Mesendoderm (in vitro differentiated cells): ENCODE measurements around the gene SDHA.

Source experiments
- DNase-seq: peaks from one replicate; pipeline ENCODE4 v3.0.0; 2013
- H2AK5ac ChIP-seq: 2 replicates; pipeline ENCODE4 v1.6.1; 2013; ENCODE audit warnings: low read length, inconsistent platforms
- H2BK120ac ChIP-seq: 2 replicates; pipeline ENCODE4 v1.6.1; 2013; ENCODE audit warnings: low read depth, mild to moderate bottlenecking, low read length, moderate library complexity, mixed read lengths
- H2BK15ac ChIP-seq: replicated peaks from 2 replicates; pipeline ENCODE4 v1.6.1; 2013; ENCODE audit warnings: low read depth, mild to moderate bottlenecking, moderate library complexity
- H2BK5ac ChIP-seq: 2 replicates; pipeline ENCODE4 v1.6.1; 2013; ENCODE audit warnings: low read length, inconsistent platforms
- H3K18ac ChIP-seq: 2 replicates; pipeline ENCODE4 v1.6.1; 2013; ENCODE audit warnings: mild to moderate bottlenecking, low read length, mixed read lengths
- H3K23ac ChIP-seq: one replicate; pipeline ENCODE4 v1.6.1; 2013; ENCODE audit warnings: low read length
- H3K27ac ChIP-seq: 2 replicates; pipeline ENCODE4 v1.5.1; 2013; ENCODE audit warnings: low read depth, mild to moderate bottlenecking, inconsistent platforms, low read length, moderate library complexity
- H3K27me3 ChIP-seq: 2 replicates; pipeline ENCODE4 v1.6.1; 2013; ENCODE audit warnings: low read length, control low read depth, mild to moderate bottlenecking, inconsistent platforms; ENCODE audit not compliant: insufficient read depth, poor library complexity
- H3K36me3 ChIP-seq: 2 replicates; pipeline ENCODE4 v1.6.1; 2013; ENCODE audit warnings: low read length, inconsistent platforms; ENCODE audit not compliant: control insufficient read depth, insufficient read depth
- H3K4ac ChIP-seq: one replicate; pipeline ENCODE4 v1.6.1; 2013; ENCODE audit warnings: low read depth, mild to moderate bottlenecking, low read length, moderate library complexity
- H3K4me1 ChIP-seq: 2 replicates; pipeline ENCODE4 v1.6.1; 2013; ENCODE audit warnings: low read depth, low read length, inconsistent platforms; ENCODE audit not compliant: control insufficient read depth
- H3K4me2 ChIP-seq: 2 replicates; pipeline ENCODE4 v1.6.1; 2013; ENCODE audit warnings: low read length
- H3K4me3 ChIP-seq: 2 replicates; pipeline ENCODE4 v1.5.1; 2013; ENCODE audit warnings: mild to moderate bottlenecking, low read length
- H3K56ac ChIP-seq: one replicate; pipeline ENCODE4 v1.6.1; 2013; ENCODE audit warnings: low read length
- H3K79me1 ChIP-seq: 2 replicates; pipeline ENCODE4 v1.6.1; 2013; ENCODE audit warnings: low read length, inconsistent platforms
- H3K79me2 ChIP-seq: 2 replicates; pipeline ENCODE4 v1.6.1; 2013; ENCODE audit warnings: mild to moderate bottlenecking, low read length; ENCODE audit not compliant: control insufficient read depth, insufficient read depth
- H3K9ac ChIP-seq: 2 replicates; pipeline ENCODE4 v1.6.1; 2013; ENCODE audit warnings: low read length, inconsistent platforms
- H4K5ac ChIP-seq: one replicate; pipeline ENCODE4 v1.6.1; 2013; ENCODE audit warnings: low read length
- H4K8ac ChIP-seq: one replicate; pipeline ENCODE4 v1.6.1; 2013; ENCODE audit warnings: low read depth, mild to moderate bottlenecking, control low read depth, low read length, moderate library complexity
- WGBS: extraction: QIAGEN DNeasy Blood & Tissue Kit; methylation state at CpG from one replicate; pipeline ENCODE4 v1.1.7; 2013; ENCODE audit warnings: low lambda C conversion rate, missing lambda C conversion rate; ENCODE audit not compliant: insufficient coverage; ENCODE audit errors: extremely low coverage; 5-methylcytosine and 5-hydroxymethylcytosine counted together

SDHA gene

GRCh38 chr5:203246-203930 is 14.7 kb upstream of the SDHA start:
- no peak overlapping the region for H2BK15ac ChIP-seq
- H3K27ac ChIP-seq: no peak overlapping the region
- H3K23ac ChIP-seq: no peak overlapping the region
- no peak overlapping the region for H3K4me3 ChIP-seq
- no peak overlapping the region for H2BK120ac ChIP-seq
- H3K4me2 ChIP-seq: no peak overlapping the region
- no peak overlapping the region for H2BK5ac ChIP-seq
- peaks cover 2% of the 10 kb centered on the region for H3K36me3 ChIP-seq
- peaks cover 5% of the 10 kb centered on the region for H3K79me2 ChIP-seq
- DNase-seq: no peak
- peaks cover 7% of the 10 kb centered on the region for H3K4me1 ChIP-seq
- no peak overlapping the region for H3K56ac ChIP-seq
- H4K8ac ChIP-seq: no peak overlapping the region
- H3K79me1 ChIP-seq: peaks cover 10% of the 10 kb centered on the region
- H4K5ac ChIP-seq: no peak overlapping the region
- H3K18ac ChIP-seq: no peak overlapping the region
- WGBS: no CpG with 5 or more reads among the region's 26 CpGs
- H3K9ac ChIP-seq: no peak overlapping the region
- no peaks in the 10 kb centered on the region for H3K27me3 ChIP-seq
- H2AK5ac ChIP-seq: no peak overlapping the region
- H3K4ac ChIP-seq: no peak overlapping the region

- Histone ChIP-seq H4K5ac (no peak overlapping the region), H3K27me3 (no peaks in the 10 kb centered on the region), H3K27ac (no peak overlapping the region), H3K4me3 (no peak overlapping the region), H3K23ac (no peak overlapping the region), H3K79me2 (peaks cover 9% of the 10 kb centered on the region), H4K8ac (no peak overlapping the region), H3K18ac (no peak overlapping the region), H2BK15ac (no peak overlapping the region), H3K4me1 (peaks cover 7% of the 10 kb centered on the region), H3K79me1 (peaks cover 13% of the 10 kb centered on the region), H3K56ac (no peak overlapping the region), H2AK5ac (no peak overlapping the region), H3K9ac (no peak overlapping the region), H3K36me3 (peaks cover 2% of the 10 kb centered on the region), H2BK5ac (no peak overlapping the region), H2BK120ac (no peak overlapping the region), H3K4ac (no peak overlapping the region), H3K4me2 (no peak overlapping the region)
- no CpG with 5 or more reads among the region's 6 CpGs for WGBS
- no peak for DNase-seq
Measured at GRCh38 chr5:204001-204400, 14.1 kb upstream of the SDHA start.

DNA sequence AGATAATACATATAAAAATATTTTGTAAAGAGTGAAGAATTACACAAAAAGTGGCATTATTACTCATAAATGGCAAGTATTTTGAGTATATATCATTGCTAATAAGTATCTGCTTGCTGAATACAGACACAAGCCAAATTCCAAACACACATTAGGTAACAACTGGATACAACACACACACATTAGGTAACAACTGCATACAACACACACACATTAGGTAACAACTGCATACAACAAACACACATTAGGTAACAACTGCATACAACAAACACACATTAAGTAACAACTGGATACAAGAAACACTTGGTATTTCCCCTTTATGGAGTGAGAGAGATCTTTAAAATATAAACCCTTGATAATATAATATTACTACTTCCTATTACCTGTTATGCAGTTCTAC is 13.7 kb upstream of the SDHA start:
- Histone ChIP-seq H3K23ac (no peak overlapping the region), H3K4me3 (no peak overlapping the region), H3K79me1 (peaks cover 13% of the 10 kb centered on the region), H2BK120ac (no peak overlapping the region), H3K4me1 (peaks cover 7% of the 10 kb centered on the region), H3K27me3 (no peaks in the 10 kb centered on the region), H3K9ac (no peak overlapping the region), H4K8ac (no peak overlapping the region), H2BK5ac (no peak overlapping the region), H3K56ac (no peak overlapping the region), H2AK5ac (no peak overlapping the region), H3K18ac (no peak overlapping the region), H3K4me2 (no peak overlapping the region), H3K36me3 (peaks cover 2% of the 10 kb centered on the region), H3K27ac (no peak overlapping the region), H3K79me2 (peaks cover 9% of the 10 kb centered on the region), H4K5ac (no peak overlapping the region), H2BK15ac (no peak overlapping the region), H3K4ac (no peak overlapping the region)
- DNase-seq: no peak

DNA sequence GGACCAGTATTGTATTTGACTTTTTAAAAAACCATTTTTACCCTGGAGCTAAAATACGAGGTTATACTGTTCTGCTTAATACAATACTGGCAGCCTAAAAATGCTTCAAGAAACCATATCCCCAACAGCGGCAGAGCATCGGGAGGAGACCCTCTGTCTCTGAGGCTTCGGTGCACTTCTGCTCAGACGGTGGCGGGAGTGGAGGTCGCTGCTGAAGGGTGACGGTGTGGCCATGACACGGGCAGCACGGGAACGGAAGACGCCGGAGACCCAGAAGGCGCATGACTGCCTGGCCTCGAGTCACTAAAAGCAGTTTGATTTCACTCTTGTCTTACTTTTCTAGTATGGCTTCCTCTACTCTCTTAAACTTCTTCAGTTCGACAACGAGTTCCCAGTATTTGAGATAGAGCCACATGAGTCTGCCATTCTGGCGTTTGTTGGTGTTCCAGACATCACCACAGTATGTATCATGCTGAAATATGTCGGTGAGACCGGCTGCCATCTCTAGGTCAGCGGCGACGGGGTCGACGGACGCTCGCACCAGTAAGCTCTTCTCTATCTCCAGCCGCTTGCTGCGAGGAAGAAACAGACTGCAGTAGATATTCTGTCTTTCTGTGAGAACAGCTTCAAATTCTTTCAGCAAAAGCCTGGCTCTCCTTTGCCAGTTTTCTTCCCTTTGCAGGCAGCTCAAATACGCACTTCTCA is 13.0 kb upstream of the SDHA start:
- Histone ChIP-seq H3K9ac (no peak overlapping the region), H3K23ac (no peak overlapping the region), H3K18ac (no peak overlapping the region), H3K36me3 (peaks cover 2% of the 10 kb centered on the region), H3K4ac (no peak overlapping the region), H3K4me1 (peaks cover 7% of the 10 kb centered on the region), H3K79me1 (peaks cover 15% of the 10 kb centered on the region), H3K79me2 (peaks cover 14% of the 10 kb centered on the region), H2AK5ac (no peak overlapping the region), H3K27me3 (no peaks in the 10 kb centered on the region), H2BK15ac (no peak overlapping the region), H3K4me3 (no peak overlapping the region), H2BK5ac (no peak overlapping the region), H3K4me2 (no peak overlapping the region), H3K56ac (no peak overlapping the region), H4K5ac (no peak overlapping the region), H3K27ac (no peak overlapping the region), H2BK120ac (no peak overlapping the region), H4K8ac (no peak overlapping the region)
- no CpG with 5 or more reads among the region's 30 CpGs for WGBS
- DNase-seq: no peak

DNA sequence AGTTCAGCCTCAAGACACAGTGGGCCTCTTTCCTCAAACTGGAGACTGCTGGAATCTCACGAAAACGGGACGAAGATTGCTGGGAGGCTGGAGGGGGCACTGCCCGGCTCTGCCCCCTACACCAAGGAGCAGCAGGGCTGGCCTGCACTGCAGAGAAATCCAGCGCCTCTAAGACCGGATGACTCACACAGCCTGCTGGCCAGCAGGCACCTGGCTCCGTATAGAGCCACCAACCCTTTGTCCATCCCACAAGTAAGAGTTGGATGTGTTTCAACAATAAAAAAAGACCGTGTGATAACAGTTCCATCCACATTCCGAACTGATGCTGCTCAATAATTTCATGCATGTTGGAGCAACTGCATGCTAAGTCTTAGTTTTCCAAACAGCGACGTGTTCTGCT is 11.7 kb upstream of the SDHA start:
- H4K8ac ChIP-seq: no peak overlapping the region
- WGBS: no CpG with 5 or more reads among the region's 11 CpGs
- no peak overlapping the region for H3K9ac ChIP-seq
- no peak overlapping the region for H4K5ac ChIP-seq
- peaks cover 16% of the 10 kb centered on the region for H3K79me1 ChIP-seq
- H3K4me1 ChIP-seq: peaks cover 7% of the 10 kb centered on the region
- H3K23ac ChIP-seq: no peak overlapping the region
- DNase-seq: no peak
- peaks cover 16% of the 10 kb centered on the region for H3K79me2 ChIP-seq
- no peak overlapping the region for H3K27ac ChIP-seq
- no peak overlapping the region for H3K56ac ChIP-seq
- no peak overlapping the region for H2AK5ac ChIP-seq
- H2BK15ac ChIP-seq: no peak overlapping the region
- H2BK5ac ChIP-seq: no peak overlapping the region
- no peak overlapping the region for H2BK120ac ChIP-seq
- no peak overlapping the region for H3K4me3 ChIP-seq
- H3K36me3 ChIP-seq: peaks cover 2% of the 10 kb centered on the region
- no peaks in the 10 kb centered on the region for H3K27me3 ChIP-seq
- H3K4me2 ChIP-seq: no peak overlapping the region
- H3K18ac ChIP-seq: no peak overlapping the region
- H3K4ac ChIP-seq: no peak overlapping the region
